H1 (cell line): Measurements from ENCODE around the gene ARFRP1. TPM values are rescaled to one million over a fixed set of nuclear protein-coding genes. Genes with fewer than 3 reads are reported as not detected.
A peak's percentile ranks its signal among the peaks of the same experiment; 100 is the strongest.

ENCODE experiments used
- CTCF ChIA-PET: fragments of 300-600 bp; sonication (Branson Sonifier 250); formaldehyde crosslinking; loops from one replicate; lab custom pipeline; 2021; ENCODE audit not compliant: partially characterized antibody; lab: Charles Lee
- POLR2A ChIA-PET: fragments of 300-600 bp; sonication (Branson Sonifier 250); formaldehyde crosslinking; loops from one replicate; lab custom pipeline; 2021; ENCODE audit warnings: inconsistent platforms; ENCODE audit not compliant: partially characterized antibody; lab: Charles Lee
- DNase-seq, 2 experiments: peaks; one replicate each; pipeline versions ENCODE4 v3.0.0 to v3.0.0-alpha.2; 2010 to 2022; ENCODE audit warnings: low spot score in 2 of 2, low read depth in 1 of 2, mixed read lengths in 1 of 2
- FAIRE-seq: peaks from 2 replicates; lab custom pipeline; 2011; peaks lifted over from hg19 to GRCh38; lab: Jason Lieb, UNC
- H2AFZ ChIP-seq: 2 replicates; pipeline ENCODE4 v1.8.1; 2012; ENCODE audit warnings: low read length, inconsistent platforms
- H2AK5ac ChIP-seq: 2 replicates; pipeline ENCODE4 v1.6.1; 2013; ENCODE audit warnings: low read depth, low read length
- H2BK120ac ChIP-seq: replicated peaks from 2 replicates; pipeline ENCODE3; 2013; ENCODE audit warnings: low read depth, low read length, inconsistent platforms
- H2BK12ac ChIP-seq: 2 replicates; pipeline ENCODE4 v1.6.1; 2013; ENCODE audit warnings: low read depth, low read length
- H2BK15ac ChIP-seq: 2 replicates; pipeline ENCODE4 v1.6.1; 2013; ENCODE audit warnings: low read length
- H2BK20ac ChIP-seq: 2 replicates; pipeline ENCODE4 v1.6.1; 2013; ENCODE audit warnings: low read length
- H2BK5ac ChIP-seq: 2 replicates; pipeline ENCODE4 v1.6.1; 2013; ENCODE audit warnings: low read depth, low read length
- H3K14ac ChIP-seq: 2 replicates; pipeline ENCODE4 v1.6.1; 2013; ENCODE audit warnings: inconsistent platforms; ENCODE audit not compliant: insufficient read length
- H3K18ac ChIP-seq: 2 replicates; pipeline ENCODE4 v1.6.1; 2013; ENCODE audit warnings: low read length; ENCODE audit errors: extremely low read depth
- H3K23ac ChIP-seq: 2 replicates; pipeline ENCODE4 v1.6.1; 2013; ENCODE audit warnings: inconsistent platforms; ENCODE audit not compliant: insufficient read length
- H3K23me2 ChIP-seq: 2 replicates; pipeline ENCODE4 v1.6.1; 2013; ENCODE audit warnings: low read depth, low read length
- H3K27ac ChIP-seq: 2 replicates; pipeline ENCODE4 v1.6.1; 2011; ENCODE audit warnings: low read depth, low read length, inconsistent platforms
- H3K27me3 ChIP-seq, 4 experiments: replicated peaks in 1 of 4; 1 replicate in 1 of 4; 2 replicates in 3 of 4; pipeline versions ENCODE4 v1.6.1 to v1.8.1; 2011 to 2013; ENCODE audit warnings: low read length in 3 of 4, mild to moderate bottlenecking in 3 of 4, inconsistent platforms in 2 of 4, mixed read lengths in 2 of 4, moderate library complexity in 1 of 4; ENCODE audit not compliant: control insufficient read depth in 3 of 4, insufficient read depth in 3 of 4; ENCODE audit errors: extremely low read depth in 1 of 4
- H3K36me3 ChIP-seq, 4 experiments: 2 replicates each; pipeline versions ENCODE4 v1.6.1 to v1.8.1; 2011 to 2013; ENCODE audit warnings: mild to moderate bottlenecking in 4 of 4, low read length in 3 of 4, moderate library complexity in 2 of 4, control low read depth in 1 of 4, inconsistent platforms in 1 of 4; ENCODE audit not compliant: insufficient read depth in 4 of 4, control insufficient read depth in 2 of 4
- H3K4ac ChIP-seq: replicated peaks from 2 replicates; pipeline ENCODE3; 2013; ENCODE audit warnings: low read length, low read depth, mixed read lengths, inconsistent platforms; ENCODE audit not compliant: insufficient read length
- H3K4me1 ChIP-seq, 4 experiments: replicated peaks in 1 of 4; 1 replicate in 1 of 4; 2 replicates in 3 of 4; pipeline versions ENCODE4 v1.6.1 to v1.8.1; 2011 to 2013; ENCODE audit warnings: low read length in 3 of 4, inconsistent platforms in 2 of 4, mixed read lengths in 1 of 4; ENCODE audit not compliant: insufficient read depth in 4 of 4, control insufficient read depth in 3 of 4
- H3K4me2 ChIP-seq, 2 experiments: 2 replicates each; pipeline versions ENCODE4 v1.6.1 to v1.8.1; 2011 to 2013; ENCODE audit warnings: low read depth in 2 of 2, low read length in 2 of 2, control low read depth in 1 of 2, inconsistent platforms in 1 of 2, mild to moderate bottlenecking in 1 of 2; ENCODE audit not compliant: insufficient read depth in 1 of 2
- H3K4me3 ChIP-seq, 4 experiments: fragments of 200-600, 300-600 bp in 1 of 4; sonication (generic), shearing (Covaris generic), sonication (Bioruptor Twin) in 1 of 4; 2 replicates each; pipeline versions ENCODE4 v1.5.1 to v1.8.1; 2011 to 2016; ENCODE audit warnings: low read length in 4 of 4, low read depth in 3 of 4, control low read depth in 2 of 4, inconsistent platforms in 2 of 4, mild to moderate bottlenecking in 2 of 4, mixed read lengths in 1 of 4, moderate library complexity in 1 of 4; ENCODE audit not compliant: insufficient read depth in 2 of 4; ENCODE audit errors: extremely low read depth in 1 of 4
- H3K56ac ChIP-seq: replicated peaks from 2 replicates; pipeline ENCODE3; 2013; ENCODE audit warnings: low read depth, mild to moderate bottlenecking, mixed read lengths, low read length, inconsistent platforms; ENCODE audit not compliant: insufficient read length
- H3K79me1 ChIP-seq: 2 replicates; pipeline ENCODE4 v1.6.1; 2013; ENCODE audit warnings: low read depth, low read length, control low read depth
- H3K79me2 ChIP-seq, 2 experiments: 2 replicates each; pipeline versions ENCODE4 v1.6.1 to v1.8.1; 2012 to 2013; ENCODE audit warnings: low read length in 2 of 2, mild to moderate bottlenecking in 2 of 2, inconsistent platforms in 1 of 2; ENCODE audit not compliant: insufficient read depth in 2 of 2, control insufficient read depth in 1 of 2
- H3K9ac ChIP-seq, 4 experiments: replicated peaks in 1 of 4; 1 replicate in 1 of 4; 2 replicates in 3 of 4; pipeline versions ENCODE4 v1.6.1 to v1.8.1; 2011 to 2013; ENCODE audit warnings: low read depth in 3 of 4, low read length in 3 of 4, control low read depth in 2 of 4, mild to moderate bottlenecking in 2 of 4, moderate library complexity in 2 of 4, inconsistent platforms in 1 of 4; ENCODE audit errors: extremely low read depth in 1 of 4
- H3K9me3 ChIP-seq, 2 experiments: 2 replicates each; pipeline versions ENCODE4 v1.6.1 to v1.8.1; 2012 to 2013; ENCODE audit warnings: mild to moderate bottlenecking in 2 of 2, moderate library complexity in 2 of 2, control low read depth in 1 of 2, inconsistent platforms in 1 of 2, low read depth in 1 of 2, low read length in 1 of 2, mixed read lengths in 1 of 2; ENCODE audit not compliant: insufficient read depth in 2 of 2
- H4K20me1 ChIP-seq, 2 experiments: replicated peaks in 1 of 2; 2 replicates each; pipeline versions ENCODE3 to v1.8.1; 2011 to 2013; ENCODE audit warnings: inconsistent platforms in 2 of 2, low read length in 2 of 2, mild to moderate bottlenecking in 1 of 2; ENCODE audit not compliant: insufficient read depth in 2 of 2, control insufficient read depth in 1 of 2
- H4K5ac ChIP-seq: 2 replicates; pipeline ENCODE4 v1.6.1; 2013; ENCODE audit warnings: low read length, low read depth, mixed read lengths, inconsistent platforms; ENCODE audit not compliant: insufficient read length
- H4K8ac ChIP-seq: 2 replicates; pipeline ENCODE4 v1.8.0; 2013; ENCODE audit warnings: mild to moderate bottlenecking, moderate library complexity, low read length, inconsistent platforms; ENCODE audit not compliant: insufficient read depth; ENCODE audit errors: extremely low read depth
- H4K91ac ChIP-seq: replicated peaks from 2 replicates; pipeline ENCODE3; 2013; ENCODE audit warnings: low read length, mixed read lengths, inconsistent platforms; ENCODE audit not compliant: insufficient read length
- EGR1 ChIP-seq: IDR thresholded peaks from 2 replicates; pipeline ENCODE4 v1.6.1; 2011; ENCODE audit warnings: low read depth, low read length, borderline replicate concordance
- SIN3A ChIP-seq, 2 experiments: IDR thresholded peaks in 1 of 2; conservative IDR thresholded peaks in 1 of 2; 2 replicates each; pipeline ENCODE4 v1.6.1; 2011 to 2012; ENCODE audit warnings: low read length in 2 of 2, improper control_type of control experiment in 1 of 2, low read depth in 1 of 2, mild to moderate bottlenecking in 1 of 2
- WGBS, 2 experiments: shearing (Covaris generic) in 1 of 2; methylation state at CpG; one replicate each; pipeline versions ENCODE4 v1.1.6 to v1.1.7; 2013 to 2015; ENCODE audit warnings: low lambda C conversion rate in 2 of 2, mixed read lengths in 2 of 2, inconsistent platforms in 1 of 2, low coverage in 1 of 2, missing lambda C conversion rate in 1 of 2; ENCODE audit not compliant: insufficient replicate concordance in 2 of 2, insufficient coverage in 1 of 2, insufficient read length in 1 of 2; ENCODE audit errors: extremely low coverage in 1 of 2, missing lambda C conversion rate in 1 of 2; 5-methylcytosine and 5-hydroxymethylcytosine counted together
- polyA plus RNA-seq, 7 experiments: library from polyadenylated mRNA; depleted of rRNA in 3 of 7; stranded (reverse) in 5 of 7; unstranded in 2 of 7; fragments of >200 nt in 5 of 7; fragments of 200-250 nt in 2 of 7; gene quantifications; 1 replicate in 5 of 7; 2 replicates in 1 of 7; 4 replicates in 1 of 7; pipeline versions ENCODE4 v1.2.1 to v1.2.3, GENCODE V29; 2011 to 2013; ENCODE audit warnings: missing spikeins in 2 of 7, mixed read lengths in 2 of 7
- total RNA-seq: library from RNA; stranded (reverse); fragmentation: NEBNext Ultra II Directional; extraction: Animal tissue kit (Norgen Biotek cat#: 25700); gene quantifications from 2 replicates; pipeline ENCODE4 v1.2.1, GENCODE V29; 2021

ARFRP1 gene
- total and polyA plus RNA-seq, 2 of the 8 experiments (the other 6 are each of a cell fraction or from before 2014, with no cell fraction given): 12.9 to 22.9 TPM

- Histone ChIP-seq H4K5ac (no peak overlapping the region), H3K79me1 (peaks cover 16% of the 10 kb centered on the region), H3K4ac (no peak overlapping the region), H3K23ac (no peak overlapping the region), H4K91ac (no peak overlapping the region), H2BK120ac (peak overlapping the region; percentile 43), H2BK12ac (no peak overlapping the region; the same call in 1 of the 2 replicates), H3K79me2 (peaks cover 0 to 8% of the 10 kb centered on the region in 2 experiments; a peak in 1 of 4 replicates), H3K4me3 (no peak overlapping the region), H3K23me2 (peaks cover 3% of the 10 kb centered on the region), H2BK5ac (no peak overlapping the region), H3K9ac (no peak overlapping the region), H3K36me3 (peaks cover 0 to 14% (median 7%) of the 10 kb centered on the region in 4 experiments; a peak in 5 of 8 replicates), H3K18ac (no peak overlapping the region), H4K20me1 (peaks cover 5 to 48% of the 10 kb centered on the region in 2 experiments), H2BK20ac (0 out of 2 replicates have a peak overlapping the region, but pooled peaks have one; percentile 7), H2AFZ (no peak overlapping the region), H2AK5ac (no peak overlapping the region), H4K8ac (no peak overlapping the region), H3K4me2 (no peak overlapping the region), H3K27ac (no peak overlapping the region), H2BK15ac (no peak overlapping the region), H3K14ac (no peak overlapping the region), H3K56ac (no peak overlapping the region), H3K27me3 (peaks cover 0 to 3% (median 1%) of the 10 kb centered on the region in 4 experiments; a peak in 1 of 7 replicates), H3K9me3 (peaks cover 0 to 4% of the 10 kb centered on the region in 2 experiments; a peak in 2 of 4 replicates), H3K4me1 (peaks cover 0 to 3% (median 0%) of the 10 kb centered on the region in 4 experiments; a peak in 1 of 7 replicates)
- 84% methylated on average over 38 of the region's 38 CpGs; no CpG with 5 or more reads in 1 of the 2 experiments for WGBS, 2 experiments
- no peak for FAIRE-seq
- DNase-seq: no peak
- ChIA-PET POLR2A (interaction anchor here (1.0 to 1.9 kb wide), 2 partner anchors 15 to 34 kb away, joined by 3 to 7 read pairs; no protein-coding TSS in a partner anchor), CTCF (interaction anchor here (1.4 kb wide), 1 partner anchor 16 kb away, joined by 4 read pairs; no protein-coding TSS in a partner anchor)
- no peak for TF ChIP-seq EGR1
- TF ChIP-seq SIN3A (conservative IDR thresholded peaks at IDR 0.05 in 1 of 2, IDR thresholded peaks at IDR 0.05 in 1 of 2; ENCODE audit: low read depth in 1 of 2, low read length in 2 of 2): no peak
These were observed 24.6 kb upstream of the ARFRP1 start for GRCh38 chr20:63732118-63733095.
